GM23338 (cell line): Measurements from ENCODE around the gene APCDD1L.

ENCODE experiments used
- CREB1 ChIP-seq: fragments of 250-450 bp; sonication (Bioruptor Pico); IDR thresholded peaks from 2 replicates; pipeline ENCODE4 v1.5.0; 2020; ENCODE audit warnings: low read depth, mild to moderate bottlenecking, moderate library complexity
- ETS1 ChIP-seq: IDR thresholded peaks from 2 replicates; pipeline ENCODE4 v1.6.1; 2016; ENCODE audit warnings: antibody characterized with exemption
- EZH2 ChIP-seq: fragments of 200-600 bp; sonication (generic); IDR thresholded peaks from one replicate; pipeline ENCODE4 v1.8.0; 2017; ENCODE audit warnings: antibody characterized with exemption, mild to moderate bottlenecking, low read depth; ENCODE audit not compliant: unreplicated experiment
- EZH2phosphoT487 ChIP-seq: fragments of 200-600 bp; sonication (generic); IDR thresholded peaks from one replicate; pipeline ENCODE4 v1.8.1; 2018; ENCODE audit warnings: antibody characterized with exemption; ENCODE audit not compliant: unreplicated experiment
- JUNB ChIP-seq: IDR thresholded peaks from one replicate; pipeline ENCODE4 v1.6.1; 2016; ENCODE audit warnings: antibody characterized with exemption; ENCODE audit not compliant: unreplicated experiment
- POLR2AphosphoS5 ChIP-seq: IDR thresholded peaks from 2 replicates; pipeline ENCODE4 v1.6.1; 2016; ENCODE audit warnings: antibody characterized with exemption, low read depth
- ZNF331 ChIP-seq: fragments of 250-450 bp; sonication (Bioruptor Pico); IDR thresholded peaks from 2 replicates; pipeline ENCODE4 v1.5.0; 2020; ENCODE audit warnings: low read depth, mild to moderate bottlenecking, moderate library complexity
- TF ChIP-seq, protein P1 (sequence below), 2 experiments: fragments of 200-600 bp in 1 of 2; sonication (generic) in 1 of 2; conservative IDR thresholded peaks; 2 replicates each; pipeline versions ENCODE4 v1.5.1 to v1.6.1; 2016 to 2017; ENCODE audit warnings: antibody characterized with exemption in 2 of 2, low read depth in 2 of 2, mild to moderate bottlenecking in 2 of 2, moderate library complexity in 1 of 2
- TF ChIP-seq, protein P2 (sequence below): IDR thresholded peaks from one replicate; pipeline ENCODE4 v1.6.1; 2018; ENCODE audit warnings: antibody characterized with exemption; ENCODE audit not compliant: unreplicated experiment

DNA sequence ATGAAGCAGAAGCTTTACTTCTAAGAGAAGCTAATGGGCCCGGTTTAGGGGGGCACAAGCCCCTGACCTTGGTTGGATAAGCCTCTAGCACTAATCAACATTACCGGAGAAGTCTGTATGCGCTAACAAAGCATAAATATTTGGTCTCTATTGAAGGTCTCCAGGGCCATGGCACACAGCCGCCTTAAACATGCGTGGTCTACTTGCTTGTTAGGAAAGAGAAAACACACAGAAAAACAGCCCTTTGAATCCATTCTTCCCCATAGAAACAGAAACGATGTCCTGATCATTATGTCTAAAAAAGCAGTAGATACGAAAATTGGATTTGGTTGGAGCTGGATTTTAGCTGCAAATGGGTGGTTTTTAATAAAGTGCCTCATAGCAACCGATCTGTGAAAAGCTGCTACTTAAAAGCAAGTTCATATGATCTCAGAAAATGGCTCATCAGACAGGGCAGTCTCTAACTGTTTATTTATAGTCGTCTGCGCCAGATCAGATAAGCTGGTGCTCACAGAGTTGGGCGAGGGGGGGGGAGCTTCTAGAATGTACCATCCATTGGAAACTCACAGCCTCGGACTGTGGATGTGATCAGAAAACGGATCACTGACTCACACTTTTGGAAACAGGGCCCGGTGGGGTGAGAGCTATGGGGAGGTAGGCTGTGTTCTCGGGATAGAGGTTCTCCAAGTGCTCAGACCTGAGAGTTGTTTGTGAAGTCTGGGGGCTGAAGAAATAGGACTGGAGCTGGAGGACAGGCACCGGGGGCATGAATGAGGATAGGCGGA is 35.3 kb upstream of the APCDD1L start:
- TF ChIP-seq, protein P1, sequence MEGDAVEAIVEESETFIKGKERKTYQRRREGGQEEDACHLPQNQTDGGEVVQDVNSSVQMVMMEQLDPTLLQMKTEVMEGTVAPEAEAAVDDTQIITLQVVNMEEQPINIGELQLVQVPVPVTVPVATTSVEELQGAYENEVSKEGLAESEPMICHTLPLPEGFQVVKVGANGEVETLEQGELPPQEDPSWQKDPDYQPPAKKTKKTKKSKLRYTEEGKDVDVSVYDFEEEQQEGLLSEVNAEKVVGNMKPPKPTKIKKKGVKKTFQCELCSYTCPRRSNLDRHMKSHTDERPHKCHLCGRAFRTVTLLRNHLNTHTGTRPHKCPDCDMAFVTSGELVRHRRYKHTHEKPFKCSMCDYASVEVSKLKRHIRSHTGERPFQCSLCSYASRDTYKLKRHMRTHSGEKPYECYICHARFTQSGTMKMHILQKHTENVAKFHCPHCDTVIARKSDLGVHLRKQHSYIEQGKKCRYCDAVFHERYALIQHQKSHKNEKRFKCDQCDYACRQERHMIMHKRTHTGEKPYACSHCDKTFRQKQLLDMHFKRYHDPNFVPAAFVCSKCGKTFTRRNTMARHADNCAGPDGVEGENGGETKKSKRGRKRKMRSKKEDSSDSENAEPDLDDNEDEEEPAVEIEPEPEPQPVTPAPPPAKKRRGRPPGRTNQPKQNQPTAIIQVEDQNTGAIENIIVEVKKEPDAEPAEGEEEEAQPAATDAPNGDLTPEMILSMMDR (conservative IDR thresholded peaks at IDR 0.05; ENCODE audit: low read depth in 2 of 2): no peak
- TF ChIP-seq EZH2: no peak
- no peak for TF ChIP-seq POLR2AphosphoS5
- TF ChIP-seq, protein P2, sequence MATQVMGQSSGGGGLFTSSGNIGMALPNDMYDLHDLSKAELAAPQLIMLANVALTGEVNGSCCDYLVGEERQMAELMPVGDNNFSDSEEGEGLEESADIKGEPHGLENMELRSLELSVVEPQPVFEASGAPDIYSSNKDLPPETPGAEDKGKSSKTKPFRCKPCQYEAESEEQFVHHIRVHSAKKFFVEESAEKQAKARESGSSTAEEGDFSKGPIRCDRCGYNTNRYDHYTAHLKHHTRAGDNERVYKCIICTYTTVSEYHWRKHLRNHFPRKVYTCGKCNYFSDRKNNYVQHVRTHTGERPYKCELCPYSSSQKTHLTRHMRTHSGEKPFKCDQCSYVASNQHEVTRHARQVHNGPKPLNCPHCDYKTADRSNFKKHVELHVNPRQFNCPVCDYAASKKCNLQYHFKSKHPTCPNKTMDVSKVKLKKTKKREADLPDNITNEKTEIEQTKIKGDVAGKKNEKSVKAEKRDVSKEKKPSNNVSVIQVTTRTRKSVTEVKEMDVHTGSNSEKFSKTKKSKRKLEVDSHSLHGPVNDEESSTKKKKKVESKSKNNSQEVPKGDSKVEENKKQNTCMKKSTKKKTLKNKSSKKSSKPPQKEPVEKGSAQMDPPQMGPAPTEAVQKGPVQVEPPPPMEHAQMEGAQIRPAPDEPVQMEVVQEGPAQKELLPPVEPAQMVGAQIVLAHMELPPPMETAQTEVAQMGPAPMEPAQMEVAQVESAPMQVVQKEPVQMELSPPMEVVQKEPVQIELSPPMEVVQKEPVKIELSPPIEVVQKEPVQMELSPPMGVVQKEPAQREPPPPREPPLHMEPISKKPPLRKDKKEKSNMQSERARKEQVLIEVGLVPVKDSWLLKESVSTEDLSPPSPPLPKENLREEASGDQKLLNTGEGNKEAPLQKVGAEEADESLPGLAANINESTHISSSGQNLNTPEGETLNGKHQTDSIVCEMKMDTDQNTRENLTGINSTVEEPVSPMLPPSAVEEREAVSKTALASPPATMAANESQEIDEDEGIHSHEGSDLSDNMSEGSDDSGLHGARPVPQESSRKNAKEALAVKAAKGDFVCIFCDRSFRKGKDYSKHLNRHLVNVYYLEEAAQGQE: no peak
- no peak for TF ChIP-seq CREB1
- no peak for TF ChIP-seq EZH2phosphoT487
- TF ChIP-seq JUNB: no peak
- TF ChIP-seq ETS1: no peak
- no peak for TF ChIP-seq ZNF331 (CRISPR knock-in tag)
